BJ (cell line): ENCODE results near the gene ZFP1. TPM values are rescaled to one million over a fixed set of nuclear protein-coding genes. Genes with fewer than 3 reads are reported as not detected.
A peak's percentile ranks its signal among the peaks of the same experiment; 100 is the strongest.

Experiments
- CTCF ChIA-PET: fragments of 350-600 bp; formaldehyde crosslinking; extraction: SDS; loops from one replicate; lab custom pipeline; 2021; ENCODE audit warnings: antibody characterized with exemption, inconsistent platforms; lab: Yijun Ruan, JAX
- POLR2A ChIA-PET: fragments of 300-600 bp; sonication (Branson Sonifier 250); formaldehyde crosslinking; extraction: SDS; loops from one replicate; lab custom pipeline; 2021; ENCODE audit warnings: antibody characterized with exemption; lab: Charles Lee
- DNase-seq: peaks from one replicate; pipeline ENCODE4 v3.0.0-alpha.2; 2011; ENCODE audit warnings: low read depth
- H3K27me3 ChIP-seq: 2 replicates; pipeline ENCODE4 v1.6.0; 2011; ENCODE audit warnings: low read length; ENCODE audit not compliant: control insufficient read depth, insufficient read depth
- H3K36me3 ChIP-seq: 2 replicates; pipeline ENCODE4 v1.5.1; 2011; ENCODE audit warnings: low read length; ENCODE audit not compliant: control insufficient read depth, insufficient read depth
- H3K4me3 ChIP-seq: 2 replicates; pipeline ENCODE4 v1.5.1; 2011; ENCODE audit warnings: low read depth, mild to moderate bottlenecking, control low read depth, low read length
- polyA plus RNA-seq: library from polyadenylated mRNA; depleted of rRNA; stranded (reverse); fragments of >200 nt; gene quantifications from 2 replicates; pipeline ENCODE4 v1.2.3, GENCODE V29; 2011
- TF ChIP-seq, protein P1 (sequence below): IDR thresholded peaks from 2 replicates; pipeline ENCODE4 v1.5.1; 2011; ENCODE audit warnings: low read depth, mild to moderate bottlenecking, control low read depth, inconsistent platforms, low read length, moderate library complexity; ENCODE audit not compliant: insufficient read depth

Gene ZFP1
- polyA plus RNA-seq, 1 experiment, result 3.4 TPM

DNA sequence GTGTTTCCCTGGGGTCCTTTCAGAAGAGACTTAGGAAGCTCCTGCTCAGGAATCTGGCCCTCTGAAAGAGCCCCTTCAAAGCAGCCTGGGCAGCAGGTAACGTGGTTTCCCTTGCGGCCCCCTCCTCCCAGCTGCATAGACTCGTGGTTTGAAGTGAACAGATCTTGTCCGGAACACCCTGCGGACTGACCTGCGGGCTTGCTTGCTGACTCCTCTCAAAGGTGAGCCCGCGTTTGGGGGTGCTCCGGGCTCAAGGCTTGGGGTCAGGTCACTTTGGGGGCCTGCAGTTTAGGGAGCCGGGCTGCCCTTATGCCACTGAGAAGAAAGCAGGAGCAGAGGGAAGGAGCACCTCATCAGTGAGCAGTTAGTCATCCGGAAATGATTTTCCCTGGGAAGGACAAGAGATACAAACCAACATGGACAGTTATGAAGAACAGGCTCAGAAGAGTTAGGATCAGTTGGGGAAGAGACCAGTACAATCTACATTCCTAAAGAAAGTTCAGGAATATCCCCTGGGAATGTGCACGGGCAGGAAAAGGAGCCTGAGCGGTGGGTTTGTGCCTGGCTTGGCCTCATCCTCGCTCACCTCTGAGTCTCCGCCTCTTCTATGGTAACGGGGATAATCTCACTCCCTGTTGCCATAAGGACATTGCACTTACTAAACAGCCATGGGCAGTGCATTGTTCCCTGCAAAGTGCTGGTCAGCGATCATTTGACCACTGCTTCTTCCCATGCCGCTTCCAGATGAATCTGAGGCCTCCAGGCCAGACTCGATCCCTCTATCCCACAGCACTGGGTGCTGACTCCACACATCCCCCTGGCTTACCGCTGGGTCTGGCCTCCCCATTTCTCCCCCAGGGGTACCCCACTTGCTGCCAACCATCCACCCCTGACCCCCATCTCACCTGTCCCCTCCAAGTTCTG is 41.7 kb upstream of the ZFP1 start:
- TF ChIP-seq, protein P1, sequence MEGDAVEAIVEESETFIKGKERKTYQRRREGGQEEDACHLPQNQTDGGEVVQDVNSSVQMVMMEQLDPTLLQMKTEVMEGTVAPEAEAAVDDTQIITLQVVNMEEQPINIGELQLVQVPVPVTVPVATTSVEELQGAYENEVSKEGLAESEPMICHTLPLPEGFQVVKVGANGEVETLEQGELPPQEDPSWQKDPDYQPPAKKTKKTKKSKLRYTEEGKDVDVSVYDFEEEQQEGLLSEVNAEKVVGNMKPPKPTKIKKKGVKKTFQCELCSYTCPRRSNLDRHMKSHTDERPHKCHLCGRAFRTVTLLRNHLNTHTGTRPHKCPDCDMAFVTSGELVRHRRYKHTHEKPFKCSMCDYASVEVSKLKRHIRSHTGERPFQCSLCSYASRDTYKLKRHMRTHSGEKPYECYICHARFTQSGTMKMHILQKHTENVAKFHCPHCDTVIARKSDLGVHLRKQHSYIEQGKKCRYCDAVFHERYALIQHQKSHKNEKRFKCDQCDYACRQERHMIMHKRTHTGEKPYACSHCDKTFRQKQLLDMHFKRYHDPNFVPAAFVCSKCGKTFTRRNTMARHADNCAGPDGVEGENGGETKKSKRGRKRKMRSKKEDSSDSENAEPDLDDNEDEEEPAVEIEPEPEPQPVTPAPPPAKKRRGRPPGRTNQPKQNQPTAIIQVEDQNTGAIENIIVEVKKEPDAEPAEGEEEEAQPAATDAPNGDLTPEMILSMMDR, result no peak
- ChIA-PET CTCF (interaction anchor here (1.9 to 8.0 kb wide), 3 partner anchors 9 to 111 kb away, joined by 5 to 199 read pairs (median 7); partner anchors contain the start of gene ZNRF1), POLR2A (no interaction called here)
- Histone ChIP-seq H3K27me3 (no peaks in the 10 kb centered on the region), H3K4me3 (no peak overlapping the region), H3K36me3 (no peaks in the 10 kb centered on the region)
- no peak for DNase-seq

DNA sequence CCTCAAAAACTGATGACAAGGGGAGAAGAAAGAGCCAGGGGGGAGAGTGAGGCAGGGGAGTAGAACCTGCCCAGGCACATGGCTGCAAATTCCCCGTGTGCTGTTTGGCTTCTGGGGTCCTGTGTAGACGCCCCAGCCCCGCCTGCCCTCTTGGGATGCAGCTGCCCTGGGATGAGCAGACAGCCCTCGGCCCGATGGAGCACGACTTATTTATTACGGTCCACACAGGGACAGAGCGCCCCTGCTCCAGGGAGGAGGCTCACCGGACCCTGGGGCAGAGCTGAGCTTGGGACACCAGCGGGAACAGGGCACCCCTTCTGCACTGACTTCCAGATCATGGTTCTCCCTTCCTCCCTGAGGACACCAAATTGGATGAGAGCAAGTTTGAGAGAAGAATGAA is 40.8 kb upstream of the ZFP1 start:
- TF ChIP-seq, protein P1, result no peak
- POLR2A ChIA-PET, result no interaction called here
- CTCF ChIA-PET, result interaction anchor here (1.7 to 8.0 kb wide), 2 partner anchors 96 to 112 kb away, joined by 5 to 199 read pairs; partner anchors contain the start of gene ZNRF1

DNA sequence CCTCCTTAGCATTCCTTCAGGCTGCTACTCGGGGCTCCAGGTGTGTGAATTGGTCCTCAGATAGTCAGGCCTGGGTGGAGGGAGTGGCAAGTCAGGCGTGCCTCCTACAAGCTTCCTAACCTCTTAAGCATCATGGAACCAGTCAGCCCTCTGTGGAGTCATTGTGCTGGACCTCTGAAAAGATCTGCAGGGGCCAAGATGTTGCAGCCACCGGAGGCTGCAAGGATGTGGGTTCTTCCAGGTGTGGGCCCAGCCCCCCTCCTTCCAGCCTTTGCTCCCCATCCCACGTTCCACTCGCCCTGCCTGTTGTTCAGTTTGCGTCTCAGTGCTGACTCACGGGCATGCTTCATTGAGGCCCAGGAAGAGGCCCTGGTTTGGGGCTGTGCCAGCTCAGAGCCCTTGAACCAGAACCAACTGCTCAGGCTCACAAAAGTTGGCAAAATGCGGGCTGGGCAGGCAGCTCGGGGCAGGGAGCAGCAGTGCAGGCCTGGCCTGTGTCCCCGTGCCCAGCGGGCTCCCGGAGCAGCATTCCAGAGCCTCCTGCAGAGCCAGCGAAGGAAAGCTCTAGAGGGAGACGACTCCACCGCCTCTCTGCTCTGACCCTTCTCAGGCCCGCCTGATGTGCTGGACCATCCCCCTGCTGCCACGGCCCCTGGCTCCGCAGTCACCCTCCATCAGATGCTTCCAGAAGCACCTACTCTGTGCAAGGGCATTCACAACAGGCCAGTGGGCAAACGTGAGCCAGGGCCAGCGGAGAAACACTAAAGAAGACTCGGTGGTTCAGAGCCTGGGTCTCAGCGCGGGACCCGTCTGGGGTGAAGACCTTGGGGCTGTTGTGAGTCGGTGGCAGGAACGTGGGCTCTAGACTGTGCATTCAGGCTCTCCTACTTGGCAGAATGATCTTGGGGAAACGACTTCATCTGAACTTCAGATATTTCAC is 39.3 kb upstream of the ZFP1 start:
- peak; percentile 35 for DNase-seq
- H3K27me3 ChIP-seq, result no peaks in the 10 kb centered on the region
- ChIA-PET CTCF (interaction anchor here (0.5 to 8.0 kb wide), 12 partner anchors 11 to 124 kb away, joined by 3 to 199 read pairs (median 4); partner anchors contain the start of genes WDR59 and ZNRF1), POLR2A (no interaction called here)
- TF ChIP-seq, protein P1, result no peak
- H3K36me3 ChIP-seq, result no peaks in the 10 kb centered on the region
- no peak overlapping the region for H3K4me3 ChIP-seq

More for the DNA sequence above, 40.8 kb upstream of the ZFP1 start:
- Histone ChIP-seq H3K4me3 (no peak overlapping the region), H3K36me3 (no peaks in the 10 kb centered on the region), H3K27me3 (no peaks in the 10 kb centered on the region)
- no peak for DNase-seq

DNA sequence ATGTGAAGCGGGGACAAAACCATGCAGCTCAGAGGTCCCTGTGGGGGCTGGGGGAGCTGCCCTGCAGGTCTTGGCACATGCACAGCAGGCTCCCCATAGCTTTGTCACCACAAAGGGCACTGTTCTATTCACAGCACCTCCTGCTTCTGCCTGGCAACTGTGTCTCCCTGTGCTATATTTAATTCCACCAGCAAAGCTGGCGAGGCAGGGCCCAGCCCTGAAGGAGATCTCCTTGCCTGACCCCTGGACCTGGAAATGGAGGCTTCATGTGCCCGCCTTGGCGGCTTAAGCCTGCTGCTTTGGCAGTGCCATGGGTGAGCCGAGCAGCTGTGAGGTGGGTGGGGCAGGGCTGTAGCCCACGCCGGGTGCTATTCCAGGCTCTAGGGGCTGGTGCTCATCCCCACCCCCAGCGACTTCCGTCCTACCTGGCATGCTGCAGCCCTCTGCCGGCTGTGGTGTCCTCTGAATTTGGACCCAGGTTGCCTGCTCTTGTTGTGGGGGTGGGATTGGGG is 38.5 kb upstream of the ZFP1 start:
- no peak overlapping the region for H3K4me3 ChIP-seq
- ChIA-PET POLR2A (no interaction called here), CTCF (interaction anchor here (0.8 to 8.0 kb wide), 12 partner anchors 11 to 248 kb away, joined by 3 to 199 read pairs (median 14); partner anchors contain the start of genes WDR59 and ZNRF1)
- TF ChIP-seq, protein P1, result no peak
- no peaks in the 10 kb centered on the region for H3K27me3 ChIP-seq
- H3K36me3 ChIP-seq, result no peaks in the 10 kb centered on the region
- DNase-seq, result no peak
